ENCODE measurements around the gene DPP4. TPM values are rescaled to one million over a fixed set of nuclear protein-coding genes. Genes with fewer than 3 reads are reported as not detected.

The DPP4 gene
- total and polyA plus RNA-seq, 3 experiments from 2014 or later, result 14.6 to 71.7 (median 15.4) TPM

- H3K27me3 ChIP-seq (ENCODE audit: insufficient read depth, low read length, poor library complexity, severe bottlenecking), result no peaks in the 10 kb centered on the region
- peaks cover 42 to 47% (median 44%) of the 10 kb centered on the region in 3 donors for H3K4me1 Mint-ChIP-seq
- H3K27me3 Mint-ChIP-seq, result peaks cover 0 to 1% of the 10 kb centered on the region in 2 donors
- peak overlapping the region in 2 of 8 donors; percentile 6 to 31 for H3K27ac Mint-ChIP-seq
- ChIA-PET POLR2A (interaction anchor here (0.7 kb wide), 2 partner anchors 15 to 468 kb away, joined by 6 to 8 read pairs; no protein-coding TSS in a partner anchor), CTCF (interaction anchor here (1.3 to 2.3 kb wide), 2 partner anchors 44 to 46 kb away, joined by 3 to 6 read pairs; no protein-coding TSS in a partner anchor)
- no peak overlapping the region for H3K4me3 ChIP-seq (ENCODE audit: low read length)
- H3K36me3 ChIP-seq (ENCODE audit: insufficient read depth, low read length), result no peaks in the 10 kb centered on the region
- no peaks in the 10 kb centered on the region for H3K9me3 ChIP-seq (ENCODE audit: low read length)
- peaks cover 0 to 14% (median 3%) of the 10 kb centered on the region in 3 donors for H3K36me3 Mint-ChIP-seq
- no peak overlapping the region for H3K27ac ChIP-seq (ENCODE audit: low read depth, low read length)
- H3K4me3 Mint-ChIP-seq, result no peak overlapping the region
- DNase-seq, result no peak
- H3K9me3 Mint-ChIP-seq, result no peaks in the 10 kb centered on the region
- H3K4me1 ChIP-seq (ENCODE audit: insufficient read depth, low read length), result peaks cover 41% of the 10 kb centered on the region
These were observed 83.3 kb downstream of the DPP4 start for GRCh38 chr2:161990741-161991140.

- ChIA-PET POLR2A (no interaction called here), CTCF (interaction anchor here (1.3 to 2.3 kb wide), 2 partner anchors 43 to 47 kb away, joined by 3 to 6 read pairs; no protein-coding TSS in a partner anchor)
- H3K9me3 Mint-ChIP-seq, result no peaks in the 10 kb centered on the region
- Histone ChIP-seq H3K9me3 (ENCODE audit: low read length) (no peaks in the 10 kb centered on the region), H3K36me3 (ENCODE audit: insufficient read depth, low read length) (no peaks in the 10 kb centered on the region), H3K4me3 (ENCODE audit: low read length) (no peak overlapping the region), H3K27me3 (ENCODE audit: insufficient read depth, low read length, poor library complexity, severe bottlenecking) (no peaks in the 10 kb centered on the region), H3K27ac (ENCODE audit: low read depth, low read length) (no peak overlapping the region), H3K4me1 (ENCODE audit: insufficient read depth, low read length) (peaks cover 34% of the 10 kb centered on the region)
- peaks cover 0 to 8% (median 3%) of the 10 kb centered on the region in 3 donors for H3K36me3 Mint-ChIP-seq
- no peak overlapping the region for H3K4me3 Mint-ChIP-seq
- H3K27ac Mint-ChIP-seq, result no peak overlapping the region
- DNase-seq, result no peak
- H3K4me1 Mint-ChIP-seq, result peaks cover 35 to 40% (median 37%) of the 10 kb centered on the region in 3 donors
- H3K27me3 Mint-ChIP-seq, result peaks cover 0 to 1% of the 10 kb centered on the region in 2 donors
These were observed 84.0 kb downstream of the DPP4 start for GRCh38 chr2:161990036-161990435.

GRCh38 chr2:161988589-161988988 is 85.4 kb downstream of the DPP4 start:
- POLR2A ChIA-PET, result no interaction called here
- Mint-ChIP-seq H3K9me3 (no peaks in the 10 kb centered on the region), H3K27ac (peak overlapping the region in 1 of 8 donors; percentile 4), H3K36me3 (peaks cover 0 to 8% (median 2%) of the 10 kb centered on the region in 3 donors), H3K4me1 (peaks cover 21 to 25% (median 23%) of the 10 kb centered on the region in 3 donors), H3K27me3 (peaks cover 0 to 1% of the 10 kb centered on the region in 2 donors), H3K4me3 (no peak overlapping the region)
- Histone ChIP-seq H3K36me3 (ENCODE audit: insufficient read depth, low read length) (no peaks in the 10 kb centered on the region), H3K4me1 (ENCODE audit: insufficient read depth, low read length) (peaks cover 21% of the 10 kb centered on the region), H3K27me3 (ENCODE audit: insufficient read depth, low read length, poor library complexity, severe bottlenecking) (no peaks in the 10 kb centered on the region), H3K27ac (ENCODE audit: low read depth, low read length) (no peak overlapping the region), H3K9me3 (ENCODE audit: low read length) (no peaks in the 10 kb centered on the region), H3K4me3 (ENCODE audit: low read length) (no peak overlapping the region)
- no peak for DNase-seq
- CTCF ChIA-PET, result interaction anchor here (0.7 to 0.8 kb wide), 2 partner anchors 16 to 17 kb away, joined by 3 read pairs; no protein-coding TSS in a partner anchor

DNA sequence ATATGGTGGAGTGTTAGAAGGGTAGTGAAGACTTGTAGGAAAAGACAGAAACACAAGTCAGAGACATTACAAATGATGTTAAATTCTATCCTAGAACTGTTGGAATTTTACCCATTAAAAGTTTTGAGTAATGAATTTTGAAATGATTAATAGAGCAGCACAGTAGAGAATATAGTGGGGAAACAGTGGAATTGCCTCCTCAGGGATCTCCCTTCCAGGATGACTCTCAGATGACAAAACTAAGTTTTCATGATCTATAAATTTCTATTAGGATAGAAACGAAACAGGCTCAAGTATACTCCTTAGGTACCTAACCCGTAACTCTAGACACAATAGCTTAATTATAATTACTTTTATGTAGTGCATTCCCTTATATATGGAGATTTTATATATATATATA is 86.7 kb downstream of the DPP4 start:
- no peak overlapping the region for H3K27ac Mint-ChIP-seq
- no peaks in the 10 kb centered on the region for H3K9me3 Mint-ChIP-seq
- Histone ChIP-seq H3K4me1 (ENCODE audit: insufficient read depth, low read length) (peaks cover 8% of the 10 kb centered on the region), H3K9me3 (ENCODE audit: low read length) (no peaks in the 10 kb centered on the region), H3K27me3 (ENCODE audit: insufficient read depth, low read length, poor library complexity, severe bottlenecking) (no peaks in the 10 kb centered on the region), H3K4me3 (ENCODE audit: low read length) (no peak overlapping the region), H3K36me3 (ENCODE audit: insufficient read depth, low read length) (no peaks in the 10 kb centered on the region), H3K27ac (ENCODE audit: low read depth, low read length) (no peak overlapping the region)
- H3K36me3 Mint-ChIP-seq, result peaks cover 0 to 8% (median 2%) of the 10 kb centered on the region in 3 donors
- H3K4me3 Mint-ChIP-seq, result no peak overlapping the region
- peaks cover 9 to 23% (median 22%) of the 10 kb centered on the region in 3 donors for H3K4me1 Mint-ChIP-seq
- ChIA-PET POLR2A (interaction anchor here (0.6 kb wide), 1 partner anchor 304 kb away, joined by 4 read pairs; no protein-coding TSS in a partner anchor), CTCF (no interaction called here)
- DNase-seq, result no peak
- H3K27me3 Mint-ChIP-seq, result peaks cover 0 to 1% of the 10 kb centered on the region in 2 donors

DNA sequence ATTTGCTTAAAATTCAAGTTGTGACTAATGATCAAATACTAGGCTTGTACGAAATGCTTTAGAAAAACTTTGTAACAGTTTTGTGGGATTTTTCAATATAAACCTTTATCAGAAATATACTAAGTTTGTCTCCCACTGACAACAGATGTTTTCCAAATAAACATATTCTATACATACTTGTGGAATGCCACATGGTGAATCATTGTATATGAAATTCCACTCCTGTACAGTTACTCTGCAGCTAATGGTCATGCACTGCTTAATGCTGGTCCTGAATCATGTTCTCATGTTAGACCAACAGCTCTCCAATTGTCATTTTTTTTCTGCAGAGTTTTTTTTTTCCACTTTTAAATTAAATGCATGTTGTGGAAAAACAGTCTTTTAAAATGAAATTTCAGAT is 90.1 kb downstream of the DPP4 start:
- no peaks in the 10 kb centered on the region for H3K36me3 ChIP-seq (ENCODE audit: insufficient read depth, low read length)
- DNase-seq, result no peak
- H3K9me3 Mint-ChIP-seq, result no peaks in the 10 kb centered on the region
- H3K4me1 Mint-ChIP-seq, result peaks cover 8 to 40% (median 29%) of the 10 kb centered on the region in 3 donors
- no peaks in the 10 kb centered on the region for H3K27me3 ChIP-seq (ENCODE audit: insufficient read depth, low read length, poor library complexity, severe bottlenecking)
- H3K27me3 Mint-ChIP-seq, result peaks cover 0 to 1% of the 10 kb centered on the region in 2 donors
- peaks cover 0 to 13% (median 2%) of the 10 kb centered on the region in 3 donors for H3K36me3 Mint-ChIP-seq
- POLR2A ChIA-PET, result no interaction called here
- no peaks in the 10 kb centered on the region for H3K9me3 ChIP-seq (ENCODE audit: low read length)
- H3K27ac Mint-ChIP-seq, result no peak overlapping the region
- CTCF ChIA-PET, result no interaction called here
- H3K4me3 ChIP-seq (ENCODE audit: low read length), result no peak overlapping the region
- H3K27ac ChIP-seq (ENCODE audit: low read depth, low read length), result no peak overlapping the region
- H3K4me1 ChIP-seq (ENCODE audit: insufficient read depth, low read length), result peaks cover 6% of the 10 kb centered on the region
- H3K4me3 Mint-ChIP-seq, result no peak overlapping the region

DNA sequence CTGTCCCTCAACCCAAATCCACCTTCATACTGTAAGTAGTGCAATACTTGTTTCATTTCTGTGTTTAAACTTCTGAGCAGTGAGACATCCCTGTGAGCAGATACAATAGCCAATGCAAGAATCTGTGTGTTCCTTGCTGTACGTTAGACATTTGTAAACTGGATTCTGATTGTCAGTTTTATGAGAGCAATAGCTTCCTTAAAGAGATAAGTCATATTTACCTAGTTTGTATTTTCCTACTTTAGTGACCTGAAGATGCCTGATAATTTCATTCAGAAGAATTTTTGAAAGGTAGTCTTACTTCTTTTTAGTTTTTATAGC is 90.7 kb downstream of the DPP4 start:
- Histone ChIP-seq H3K4me1 (ENCODE audit: insufficient read depth, low read length) (peaks cover 6% of the 10 kb centered on the region), H3K27ac (ENCODE audit: low read depth, low read length) (no peak overlapping the region), H3K9me3 (ENCODE audit: low read length) (no peaks in the 10 kb centered on the region), H3K4me3 (ENCODE audit: low read length) (no peak overlapping the region), H3K36me3 (ENCODE audit: insufficient read depth, low read length) (no peaks in the 10 kb centered on the region), H3K27me3 (ENCODE audit: insufficient read depth, low read length, poor library complexity, severe bottlenecking) (no peaks in the 10 kb centered on the region)
- Mint-ChIP-seq H3K9me3 (no peaks in the 10 kb centered on the region), H3K36me3 (peaks cover 0 to 17% (median 2%) of the 10 kb centered on the region in 3 donors), H3K4me1 (peaks cover 8 to 35% (median 29%) of the 10 kb centered on the region in 3 donors), H3K27me3 (peaks cover 0 to 1% of the 10 kb centered on the region in 2 donors), H3K27ac (peak overlapping the region in 6 of 8 donors; percentile 11 to 75 (median 58)), H3K4me3 (peak overlapping the region in 1 of 7 donors; percentile 48)
- DNase-seq, result no peak
- ChIA-PET POLR2A (no interaction called here), CTCF (no interaction called here)

DNA sequence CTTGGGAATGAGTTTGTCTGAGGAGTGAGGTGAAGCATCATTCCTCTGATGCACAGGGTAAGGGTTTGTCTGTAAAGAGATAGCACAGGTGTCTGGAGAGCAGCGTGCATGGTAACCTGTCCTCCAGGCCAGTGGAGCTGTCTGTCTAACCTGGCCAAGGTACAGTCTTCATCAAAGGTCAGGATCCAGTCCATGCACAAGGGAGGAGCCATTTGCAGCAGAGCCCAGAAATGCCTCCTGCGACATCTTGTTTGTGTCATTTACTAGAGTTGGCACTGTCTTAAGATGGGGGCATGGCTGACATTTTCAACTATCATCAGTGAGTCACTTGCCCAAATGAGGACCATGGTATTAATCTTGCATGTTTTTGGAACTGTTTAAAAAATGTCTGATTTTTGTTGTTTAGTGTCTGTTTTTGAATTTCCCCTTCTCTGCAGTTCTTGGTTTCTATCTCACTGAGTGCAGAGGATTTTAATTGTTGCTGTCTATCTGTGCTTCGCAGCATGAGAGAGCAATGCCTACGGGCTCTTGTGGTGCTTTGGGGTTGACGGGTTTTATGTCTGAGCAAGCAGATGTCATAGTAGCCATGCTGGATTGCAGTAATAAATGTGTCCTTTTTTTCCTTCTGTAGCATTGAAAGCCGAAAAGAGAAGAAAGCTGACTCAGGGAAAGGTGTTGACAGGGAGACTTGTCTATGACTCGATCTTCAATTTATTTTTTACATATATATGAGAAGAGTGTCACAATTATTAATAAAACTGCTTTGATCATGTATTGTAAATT is 91.3 kb downstream of the DPP4 start:
- Histone ChIP-seq H3K4me1 (ENCODE audit: insufficient read depth, low read length) (peaks cover 6% of the 10 kb centered on the region), H3K9me3 (ENCODE audit: low read length) (no peaks in the 10 kb centered on the region), H3K27me3 (ENCODE audit: insufficient read depth, low read length, poor library complexity, severe bottlenecking) (no peaks in the 10 kb centered on the region), H3K27ac (ENCODE audit: low read depth, low read length) (no peak overlapping the region), H3K4me3 (ENCODE audit: low read length) (no peak overlapping the region), H3K36me3 (ENCODE audit: insufficient read depth, low read length) (no peaks in the 10 kb centered on the region)
- peak overlapping the region in 3 of 7 donors; percentile 8 to 48 (median 27) for H3K4me3 Mint-ChIP-seq
- peaks cover 8 to 35% (median 29%) of the 10 kb centered on the region in 3 donors for H3K4me1 Mint-ChIP-seq
- ChIA-PET POLR2A (no interaction called here), CTCF (no interaction called here)
- H3K36me3 Mint-ChIP-seq, result peaks cover 0 to 17% (median 2%) of the 10 kb centered on the region in 3 donors
- H3K27ac Mint-ChIP-seq, result peak overlapping the region in 6 of 8 donors; percentile 11 to 83 (median 58)
- DNase-seq, result no peak
- H3K9me3 Mint-ChIP-seq, result no peaks in the 10 kb centered on the region
- no peaks in the 10 kb centered on the region for H3K27me3 Mint-ChIP-seq

DNA sequence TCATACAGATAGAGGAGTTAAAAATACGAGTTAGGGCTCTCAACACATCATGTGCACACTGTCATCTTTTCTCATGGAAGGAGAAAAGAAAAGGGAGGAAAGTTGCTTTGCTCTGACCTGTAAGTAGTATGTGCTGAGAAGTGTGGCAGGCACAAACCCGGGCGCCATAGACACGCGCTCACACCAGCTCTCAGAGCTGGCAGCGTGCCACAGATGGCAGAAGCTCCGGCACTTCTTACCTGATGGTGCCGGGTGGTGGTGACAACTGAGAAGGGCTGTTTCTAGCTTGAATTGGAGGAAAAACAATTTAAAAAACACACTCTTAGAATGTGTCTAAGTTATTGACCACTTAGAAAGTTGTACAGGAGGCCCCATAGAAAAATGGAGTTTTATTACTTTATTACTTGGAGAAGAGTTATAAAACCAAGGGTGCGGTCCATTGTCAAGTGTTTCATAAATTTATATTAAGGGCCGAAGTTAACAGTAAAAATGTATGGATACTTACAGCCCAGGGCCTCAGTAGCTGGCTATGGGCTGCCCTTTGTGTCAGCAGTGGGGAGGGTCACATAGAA is 92.2 kb downstream of the DPP4 start:
- no peaks in the 10 kb centered on the region for H3K9me3 Mint-ChIP-seq
- DNase-seq, result no peak
- H3K27ac Mint-ChIP-seq, result peak overlapping the region in 5 of 8 donors; percentile 43 to 93 (median 76)
- peak overlapping the region in 2 of 7 donors; percentile 49 to 64 for H3K4me3 Mint-ChIP-seq
- peaks cover 6% of the 10 kb centered on the region for H3K4me1 ChIP-seq (ENCODE audit: insufficient read depth, low read length)
- no peaks in the 10 kb centered on the region for H3K9me3 ChIP-seq (ENCODE audit: low read length)
- H3K36me3 ChIP-seq (ENCODE audit: insufficient read depth, low read length), result no peaks in the 10 kb centered on the region
- POLR2A ChIA-PET, result no interaction called here
- H3K4me3 ChIP-seq (ENCODE audit: low read length), result no peak overlapping the region
- no peak overlapping the region for H3K27ac ChIP-seq (ENCODE audit: low read depth, low read length)
- H3K36me3 Mint-ChIP-seq, result peaks cover 0 to 19% (median 2%) of the 10 kb centered on the region in 3 donors
- no peaks in the 10 kb centered on the region for H3K27me3 Mint-ChIP-seq
- CTCF ChIA-PET, result no interaction called here
- H3K27me3 ChIP-seq (ENCODE audit: insufficient read depth, low read length, poor library complexity, severe bottlenecking), result no peaks in the 10 kb centered on the region
- H3K4me1 Mint-ChIP-seq, result peaks cover 8 to 35% (median 29%) of the 10 kb centered on the region in 3 donors
